Dermis microvascular lymphatic vessel endothelial cell (primary cell): ENCODE measurements around the gene CENPU. TPM values are rescaled to one million over a fixed set of nuclear protein-coding genes. Genes with fewer than 3 reads are reported as not detected.
"Not testable (repeated sequence)": the region's sequence is repeated elsewhere in the genome, so short reads cannot be mapped to it uniquely, and the experiment has no call there.

ENCODE experiments used
- DNase-seq, 2 donors: peaks; one replicate each; pipeline versions ENCODE4 v3.0.0 to v3.0.0-alpha.2; 2010; ENCODE audit warnings: low read depth in 2 of 2
- total RNA-seq: library from RNA; depleted of rRNA; stranded (reverse); fragments of >200 nt; gene quantifications from 2 replicates; pipeline ENCODE4 v1.2.1, GENCODE V29; 2014

The CENPU gene, protein sequence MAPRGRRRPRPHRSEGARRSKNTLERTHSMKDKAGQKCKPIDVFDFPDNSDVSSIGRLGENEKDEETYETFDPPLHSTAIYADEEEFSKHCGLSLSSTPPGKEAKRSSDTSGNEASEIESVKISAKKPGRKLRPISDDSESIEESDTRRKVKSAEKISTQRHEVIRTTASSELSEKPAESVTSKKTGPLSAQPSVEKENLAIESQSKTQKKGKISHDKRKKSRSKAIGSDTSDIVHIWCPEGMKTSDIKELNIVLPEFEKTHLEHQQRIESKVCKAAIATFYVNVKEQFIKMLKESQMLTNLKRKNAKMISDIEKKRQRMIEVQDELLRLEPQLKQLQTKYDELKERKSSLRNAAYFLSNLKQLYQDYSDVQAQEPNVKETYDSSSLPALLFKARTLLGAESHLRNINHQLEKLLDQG
- 4.0 and 16.6 TPM in 2 replicates for total RNA-seq

DNA sequence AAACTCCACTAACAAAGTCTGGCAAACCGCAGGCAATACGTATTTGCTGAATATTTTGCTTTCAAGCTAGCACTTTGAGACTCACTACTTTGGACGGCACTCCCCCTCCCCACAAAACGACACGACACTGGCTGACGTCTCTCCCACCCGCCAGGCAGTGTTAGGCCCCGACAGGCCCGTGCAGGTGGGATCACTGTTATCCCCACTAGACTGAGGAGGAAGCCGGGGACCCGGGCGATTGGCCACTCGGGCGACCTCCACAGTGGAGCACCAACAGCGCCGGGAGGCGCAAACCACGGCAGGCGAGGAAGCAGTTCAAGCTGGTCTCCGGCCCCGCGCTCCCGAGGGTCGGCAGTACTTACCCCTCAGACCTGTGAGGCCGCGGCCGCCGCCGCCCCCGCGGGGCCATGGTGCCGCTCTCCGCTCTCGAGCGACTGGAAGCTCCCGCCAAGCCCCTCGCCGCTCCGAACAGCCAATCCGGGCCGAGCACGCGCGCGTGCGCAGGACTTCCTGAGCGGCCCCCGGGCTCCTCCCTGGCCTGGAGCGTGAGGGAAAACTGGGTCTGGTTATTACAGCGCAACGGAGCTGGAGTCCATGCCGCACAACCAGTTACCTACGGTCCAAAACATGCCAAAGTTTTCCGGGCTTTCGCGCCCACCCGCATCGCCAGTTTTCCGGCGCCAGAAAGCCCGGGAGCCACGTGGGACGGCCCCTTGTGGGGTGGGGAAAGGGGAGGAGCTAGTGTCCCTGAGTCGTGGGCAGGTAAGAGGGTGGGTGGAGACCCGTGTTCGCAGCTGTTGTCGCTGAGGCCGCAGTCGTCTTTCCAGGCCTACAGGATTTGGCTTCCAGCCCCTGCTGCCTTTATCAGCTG lies at the start of gene CENPU:
Gene CENPU, minus strand, starts transcription at position 443 of the 871 bp plus-strand sequence. Its CDS starts 34 bp downstream, at position 409.
- DNase-seq, result peak; percentile 98 to 99

DNA sequence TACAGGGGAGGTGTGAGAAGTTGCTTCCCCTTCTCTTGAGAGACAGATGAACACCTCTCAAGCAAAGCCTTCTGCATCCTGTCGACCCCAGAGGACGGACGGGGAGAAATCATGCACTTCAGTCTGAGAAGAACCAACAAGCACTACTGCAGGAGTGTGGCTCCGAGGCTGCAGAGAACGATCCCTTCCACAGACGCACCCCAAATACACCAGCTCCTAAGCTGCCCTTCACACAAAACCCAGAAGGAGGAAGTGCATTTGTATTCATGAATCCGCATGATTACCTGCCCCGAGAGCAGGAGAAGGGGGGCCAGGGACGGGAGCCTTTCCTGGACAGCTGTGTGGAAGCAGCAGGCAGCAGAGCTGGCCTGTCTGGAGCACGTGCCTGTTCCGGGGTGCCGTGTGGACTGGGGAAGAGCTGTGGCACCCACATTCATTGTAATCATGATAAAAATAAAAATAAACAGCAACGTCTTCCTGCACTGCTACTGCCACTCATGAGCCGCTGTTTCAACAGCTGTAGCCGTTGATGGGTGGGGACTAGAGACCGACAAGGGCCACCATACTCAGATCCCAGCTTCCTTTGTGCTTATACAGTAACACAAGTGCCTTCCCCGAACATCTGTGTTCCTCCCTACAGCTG lies 49.0 kb upstream of the CENPU start:
- DNase-seq, result no peak

DNA sequence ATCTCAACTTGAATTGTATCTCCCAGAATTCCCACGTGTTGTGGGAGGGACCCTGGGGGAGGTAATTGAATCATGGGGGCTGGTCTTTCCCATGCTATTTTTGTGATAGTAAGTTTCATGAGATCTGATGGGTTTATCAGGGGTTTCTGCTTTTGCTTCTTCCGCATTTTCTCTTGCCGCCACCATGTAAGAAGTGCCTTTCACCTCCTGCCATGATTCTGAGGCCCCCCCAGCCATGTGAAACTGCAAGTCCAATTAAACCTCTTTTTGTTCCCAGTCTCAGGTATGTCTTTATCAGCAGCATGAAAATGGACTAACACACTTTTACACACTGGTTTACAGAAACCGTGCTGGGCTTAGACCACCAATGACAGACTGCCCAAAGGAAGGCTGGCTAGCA lies 45.3 kb upstream of the CENPU start:
- not testable (repeated sequence) for DNase-seq

- no peak for DNase-seq
These were observed 44.4 kb upstream of the CENPU start for GRCh38 chr4:184778325-184778724.

DNA sequence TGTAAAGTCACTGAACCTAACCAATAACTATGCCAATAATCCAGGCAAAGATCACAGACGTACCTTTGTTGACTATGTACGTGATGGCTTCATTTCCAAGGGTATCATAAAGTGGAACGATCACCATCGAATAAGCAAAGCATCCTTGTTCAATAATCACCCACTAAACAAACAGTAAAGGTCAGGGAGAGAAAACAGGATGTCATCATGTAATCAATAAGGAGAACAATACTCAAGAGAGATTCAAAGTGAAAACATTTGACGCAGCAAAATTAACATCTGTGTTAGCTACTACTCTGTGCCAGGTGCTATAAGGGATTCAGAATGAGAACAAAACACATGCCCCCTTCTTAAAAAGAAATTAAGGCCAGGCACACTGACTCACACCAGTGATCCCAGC lies 42.9 kb upstream of the CENPU start:
- no peak for DNase-seq

- DNase-seq, result no peak
These were observed 42.1 kb upstream of the CENPU start for GRCh38 chr4:184775854-184776555.

GRCh38 chr4:184774152-184774551 lies 40.3 kb upstream of the CENPU start:
- DNase-seq, result no peak

DNA sequence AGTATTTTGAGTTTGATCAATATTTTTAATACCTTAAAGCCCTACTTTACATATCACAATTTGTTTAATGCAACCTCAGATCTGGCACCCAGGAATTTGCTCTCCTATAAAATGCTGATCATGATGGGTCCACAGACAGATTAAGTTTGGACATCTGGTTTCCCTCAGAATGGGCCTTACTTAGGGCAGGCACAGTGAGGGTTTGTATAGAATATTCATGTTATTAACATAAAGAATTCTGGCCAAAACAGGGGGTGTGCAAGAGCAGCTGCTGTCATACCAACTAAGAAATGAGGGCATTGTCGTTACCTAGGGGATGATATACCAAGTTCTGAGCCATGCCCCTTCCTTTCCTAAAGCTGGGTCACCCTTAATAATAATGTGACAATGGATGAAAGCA lies 37.5 kb upstream of the CENPU start:
- no peak for DNase-seq

DNA sequence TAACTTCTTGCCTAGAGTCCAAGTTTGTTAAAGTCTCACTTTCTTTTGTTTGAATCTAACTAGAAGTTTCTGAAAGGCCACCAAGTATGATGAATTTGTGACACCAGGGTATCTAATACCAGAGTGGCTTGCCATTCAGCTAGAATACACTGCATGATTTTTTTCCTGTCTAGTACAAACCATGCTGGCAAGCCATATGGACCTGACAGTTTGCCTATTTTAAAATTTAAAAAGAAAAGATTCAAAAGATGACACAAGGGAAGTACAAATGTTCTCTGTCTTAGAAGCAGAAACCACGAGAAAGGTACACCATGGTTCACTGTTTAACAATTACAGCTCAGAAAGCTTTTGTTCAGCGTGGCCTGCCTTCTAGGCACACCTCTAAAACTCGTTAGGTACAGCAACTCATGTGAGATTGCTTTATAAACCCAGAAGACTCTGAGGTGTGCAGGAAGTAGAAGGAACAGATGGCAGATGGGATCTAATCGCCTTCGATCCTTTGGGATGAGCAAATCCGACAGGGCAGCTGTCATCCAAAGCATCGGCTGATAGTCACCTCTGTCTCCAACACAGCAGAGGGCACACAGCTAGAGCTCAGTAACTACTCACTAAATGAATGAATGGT lies 35.4 kb upstream of the CENPU start:
- DNase-seq, result no peak

DNA sequence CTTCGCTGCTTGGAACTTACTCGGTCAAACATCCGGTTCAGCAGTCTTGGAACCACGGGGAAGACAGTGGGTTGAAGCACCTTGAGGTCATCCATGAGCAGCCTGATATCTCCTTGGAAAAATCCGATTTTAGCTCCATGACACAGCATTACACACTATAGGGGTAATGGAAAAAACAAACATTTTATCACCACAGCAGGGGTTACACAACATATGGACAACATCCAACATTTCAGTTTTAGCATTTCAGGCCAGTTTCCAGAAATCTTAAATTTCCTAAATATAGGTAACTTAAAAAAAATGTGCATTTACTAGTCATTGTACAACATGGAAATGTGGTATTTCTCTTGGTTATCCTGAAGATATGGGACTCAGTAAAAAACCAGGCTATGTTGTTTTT lies 34.4 kb upstream of the CENPU start:
- DNase-seq, result no peak

GRCh38 chr4:184766446-184766845 lies 32.5 kb upstream of the CENPU start:
- DNase-seq, result no peak

- DNase-seq, result no peak
These were observed 31.8 kb upstream of the CENPU start for GRCh38 chr4:184765473-184766340.

GRCh38 chr4:184764601-184765000 lies 30.7 kb upstream of the CENPU start:
- no peak for DNase-seq

DNA sequence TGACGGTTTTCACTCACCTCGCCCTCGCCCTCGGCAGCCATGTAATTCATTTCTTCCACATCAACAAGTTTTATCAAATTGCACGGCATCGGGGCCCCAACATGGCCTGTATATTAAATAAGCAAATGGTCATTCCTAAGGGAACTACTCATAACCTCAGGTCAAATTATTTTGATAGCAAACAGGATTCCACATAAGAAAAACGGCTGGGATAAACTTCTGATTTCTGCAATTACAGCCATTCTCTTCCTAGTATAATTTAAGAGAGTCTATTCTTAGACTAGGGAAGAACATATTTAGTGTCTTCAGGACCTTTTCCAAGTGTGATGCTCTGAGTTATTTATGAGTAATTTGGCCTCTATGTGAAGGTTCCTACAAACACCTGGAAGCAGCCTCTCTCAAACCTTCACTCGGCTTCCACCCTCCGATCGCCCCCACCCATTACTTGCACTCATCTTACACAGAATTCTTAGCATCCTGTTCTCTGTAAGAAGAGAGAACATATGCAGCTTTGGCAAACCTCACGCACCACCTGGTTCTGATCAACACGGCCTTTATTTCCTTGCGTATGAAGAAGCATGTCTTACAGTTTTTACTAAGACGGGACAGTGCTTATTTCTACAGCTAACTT lies 29.4 kb upstream of the CENPU start:
- DNase-seq, result no peak

DNA sequence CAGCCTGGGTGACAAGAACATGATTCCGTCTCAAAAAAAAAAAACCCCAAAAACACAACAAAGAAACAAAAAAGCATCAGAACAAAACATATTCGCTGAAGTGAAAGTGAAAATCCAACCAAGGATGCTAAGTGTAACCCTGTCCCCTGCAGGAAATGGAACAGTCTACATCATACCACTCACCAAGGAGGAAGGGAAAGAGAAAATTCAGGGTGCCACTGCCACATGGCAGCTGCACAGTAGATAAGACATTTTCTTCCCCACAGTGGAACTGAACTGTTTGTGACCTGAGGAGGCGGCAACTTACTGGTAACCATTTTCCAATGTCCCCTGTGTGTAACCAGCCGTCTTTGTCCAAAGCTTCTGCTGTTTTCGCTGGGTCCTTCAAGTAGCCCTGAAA lies 28.2 kb upstream of the CENPU start:
- DNase-seq, result no peak

DNA sequence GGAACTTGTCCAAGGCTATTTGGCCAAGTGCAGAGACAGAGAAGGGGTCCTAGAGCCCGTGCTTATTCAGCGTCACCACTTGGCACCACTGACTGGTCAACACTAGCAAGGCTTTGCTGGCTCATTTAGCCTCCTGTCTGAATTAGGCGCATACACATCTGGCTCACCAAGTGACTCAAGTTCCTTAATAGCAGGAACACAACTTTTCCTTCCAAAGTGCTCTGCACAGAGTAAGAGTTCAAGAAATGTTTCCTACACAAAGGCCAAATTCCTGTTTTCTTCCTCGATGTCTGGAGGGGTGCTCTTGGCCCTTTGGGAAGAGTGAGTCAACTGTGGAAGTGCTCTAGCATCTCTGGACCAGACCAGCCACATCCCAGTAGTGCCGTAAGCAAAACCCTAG lies 26.8 kb upstream of the CENPU start:
- DNase-seq, result no peak

- no peak for DNase-seq
These were observed 23.9 kb upstream of the CENPU start for GRCh38 chr4:184757810-184758209.

- no peak for DNase-seq
These were observed 22.5 kb upstream of the CENPU start for GRCh38 chr4:184756399-184756798.

- no peak for DNase-seq
These were observed 21.4 kb upstream of the CENPU start for GRCh38 chr4:184755278-184755677.
